ENCODE data around the gene IGSF11. TPM values are rescaled to one million over a fixed set of nuclear protein-coding genes. Genes with fewer than 3 reads are reported as not detected.

The IGSF11 gene
- total and polyA plus RNA-seq, 2 donors (not counting 1 experiment from before 2014, with no cell fraction given): not detected

- ATAC-seq (ENCODE audit: low read depth): no peak
Measured at GRCh38 chr3:118949113-118949760, 85.4 kb downstream of the IGSF11 start.

GRCh38 chr3:118948146-118948545 lies 86.5 kb downstream of the IGSF11 start:
- WGBS (ENCODE audit: insufficient coverage): 81% methylated on average over 2 of the region's 5 CpGs
- H3K36me3 ChIP-seq (replicated peaks in 1 of 2; ENCODE audit: control extremely low read depth in 1 of 2, control insufficient read depth in 1 of 2, extremely low read depth in 1 of 2, insufficient read depth in 2 of 2, low read length in 1 of 2): no peaks in the 10 kb centered on the region
- H3K4me1 ChIP-seq (ENCODE audit: control insufficient read depth in 2 of 2, insufficient read depth in 2 of 2, low read length in 2 of 2): no peaks in the 10 kb centered on the region
- no peak overlapping the region for H3K4me3 Mint-ChIP-seq
- H3K4me1 Mint-ChIP-seq: no peaks in the 10 kb centered on the region
- ATAC-seq (ENCODE audit: low read depth) (no peak), DNase-seq (no peak)
- no peaks in the 10 kb centered on the region for H3K9me3 Mint-ChIP-seq (ENCODE audit: insufficient read depth)
- H3K79me2 ChIP-seq (ENCODE audit: control insufficient read depth, insufficient read depth, low read length): no peaks in the 10 kb centered on the region
- TF ChIP-seq CTCF (IDR thresholded peaks at IDR 0.05): no peak
- TF ChIP-seq EZH2 (IDR thresholded peaks at IDR 0.05; ENCODE audit: borderline replicate concordance, insufficient read depth, low read depth, low read length, poor library complexity, severe bottlenecking): no peak
- intact Hi-C loops (cut with micrococcal nuclease): no loop called here
- H3K27me3 ChIP-seq (replicated peaks in 1 of 4; ENCODE audit: control extremely low read depth in 1 of 4, control insufficient read depth in 3 of 4, insufficient read depth in 4 of 4, low read length in 3 of 4): peaks cover 0 to 2% (median 0%) of the 10 kb centered on the region in 4 experiments
- no peak overlapping the region for H3K4me3 ChIP-seq (ENCODE audit: control extremely low read depth in 1 of 5, extremely low read depth in 1 of 5, insufficient read depth in 1 of 5, low read depth in 2 of 5, low read length in 4 of 5)
- no peaks in the 10 kb centered on the region for H3K9me3 ChIP-seq (ENCODE audit: control extremely low read depth in 1 of 3, control insufficient read depth in 2 of 3, insufficient read depth in 1 of 3, low read length in 2 of 3)
- no peak overlapping the region for H3K27ac ChIP-seq (ENCODE audit: low read length in 2 of 2)
- H3K9ac ChIP-seq (ENCODE audit: low read length): no peak overlapping the region
- no peak overlapping the region for H3K4me2 ChIP-seq (replicated peaks; ENCODE audit: low read depth, low read length, poor library complexity, severe bottlenecking)
- no peaks in the 10 kb centered on the region for H4K20me1 ChIP-seq (ENCODE audit: control insufficient read depth, insufficient read depth, low read length, poor library complexity, severe bottlenecking)
- H3K27ac Mint-ChIP-seq: no peak overlapping the region
- ChIA-PET CTCF (no interaction called here), POLR2A (no interaction called here)
- H3K27me3 Mint-ChIP-seq: peaks cover 5% of the 10 kb centered on the region
- no peak overlapping the region for H2AFZ ChIP-seq (ENCODE audit: insufficient read depth, low read depth, low read length, poor library complexity, severe bottlenecking)

More at GRCh38 chr3:118949113-118949760, 85.4 kb downstream of the IGSF11 start:
- no peak overlapping the region for H3K4me3 Mint-ChIP-seq
- TF ChIP-seq EZH2 (IDR thresholded peaks at IDR 0.05; ENCODE audit: borderline replicate concordance, insufficient read depth, low read depth, low read length, poor library complexity, severe bottlenecking) (no peak), CTCF (IDR thresholded peaks at IDR 0.05) (no peak)
- Histone ChIP-seq H3K4me3 (ENCODE audit: control extremely low read depth in 1 of 5, extremely low read depth in 1 of 5, insufficient read depth in 1 of 5, low read depth in 2 of 5, low read length in 4 of 5) (no peak overlapping the region), H3K79me2 (ENCODE audit: control insufficient read depth, insufficient read depth, low read length) (no peaks in the 10 kb centered on the region), H3K36me3 (replicated peaks in 1 of 2; ENCODE audit: control extremely low read depth in 1 of 2, control insufficient read depth in 1 of 2, extremely low read depth in 1 of 2, insufficient read depth in 2 of 2, low read length in 1 of 2) (no peaks in the 10 kb centered on the region), H3K27ac (ENCODE audit: low read length in 2 of 2) (no peak overlapping the region), H3K9me3 (ENCODE audit: control extremely low read depth in 1 of 3, control insufficient read depth in 2 of 3, insufficient read depth in 1 of 3, low read length in 2 of 3) (no peaks in the 10 kb centered on the region), H4K20me1 (ENCODE audit: control insufficient read depth, insufficient read depth, low read length, poor library complexity, severe bottlenecking) (no peaks in the 10 kb centered on the region), H3K4me2 (replicated peaks; ENCODE audit: low read depth, low read length, poor library complexity, severe bottlenecking) (no peak overlapping the region), H3K9ac (ENCODE audit: low read length) (no peak overlapping the region), H3K27me3 (replicated peaks in 1 of 4; ENCODE audit: control extremely low read depth in 1 of 4, control insufficient read depth in 3 of 4, insufficient read depth in 4 of 4, low read length in 3 of 4) (no peaks in the 10 kb centered on the region), H3K4me1 (ENCODE audit: control insufficient read depth in 2 of 2, insufficient read depth in 2 of 2, low read length in 2 of 2) (no peaks in the 10 kb centered on the region), H2AFZ (ENCODE audit: insufficient read depth, low read depth, low read length, poor library complexity, severe bottlenecking) (no peak overlapping the region)
- H3K27ac Mint-ChIP-seq: no peak overlapping the region
- POLR2A ChIA-PET: no interaction called here
- peaks cover 12% of the 10 kb centered on the region for H3K27me3 Mint-ChIP-seq
- DNase-seq: no peak
- no peaks in the 10 kb centered on the region for H3K9me3 Mint-ChIP-seq (ENCODE audit: insufficient read depth)
- WGBS (ENCODE audit: insufficient coverage): no CpG with 5 or more reads among the region's 1 CpG
- CTCF ChIA-PET: no interaction called here
- no peaks in the 10 kb centered on the region for H3K4me1 Mint-ChIP-seq
- intact Hi-C loops (cut with micrococcal nuclease): no loop called here
